Neural progenitor cell (in vitro differentiated cells): ENCODE results near the gene HMGN5. TPM values are rescaled to one million over a fixed set of nuclear protein-coding genes. Genes with fewer than 3 reads are reported as not detected.

Experiments used
- DNase-seq: peaks from one replicate; pipeline ENCODE4 v3.0.0-alpha.2; 2016; ENCODE audit warnings: low spot score
- H2AFZ ChIP-seq: fragments of 200-600 bp; sonication (generic); replicated peaks from 2 replicates; pipeline ENCODE4 v1.6.1; 2016; ENCODE audit warnings: antibody characterized with exemption
- H3F3A ChIP-seq: fragments of 200-600 bp; sonication (generic); 2 replicates; pipeline ENCODE4 v1.6.1; 2016; ENCODE audit warnings: antibody characterized with exemption, low read depth
- H3K27ac ChIP-seq: fragments of 200-600 bp; sonication (generic); 2 replicates; pipeline ENCODE4 v1.5.1; 2016; ENCODE audit warnings: mild to moderate bottlenecking
- H3K27me3 ChIP-seq: fragments of 200-600 bp; sonication (generic); 2 replicates; pipeline ENCODE4 v1.6.1; 2016; ENCODE audit warnings: mild to moderate bottlenecking, moderate library complexity
- H3K36me3 ChIP-seq: fragments of 200-600 bp; sonication (generic); 2 replicates; pipeline ENCODE4 v1.5.1; 2016
- H3K4me1 ChIP-seq: fragments of 200-600 bp; sonication (generic); 2 replicates; pipeline ENCODE4 v1.6.1; 2016; ENCODE audit warnings: mixed run types
- H3K4me2 ChIP-seq: fragments of 200-600 bp; sonication (generic); 2 replicates; pipeline ENCODE4 v1.6.1; 2016
- H3K4me3 ChIP-seq: fragments of 200-600 bp; sonication (generic); 2 replicates; pipeline ENCODE4 v1.5.1; 2016
- H3K79me2 ChIP-seq: fragments of 200-600 bp; sonication (generic); 2 replicates; pipeline ENCODE4 v1.6.1; 2016; ENCODE audit warnings: low read depth
- H3K9ac ChIP-seq: fragments of 200-600 bp; sonication (generic); 2 replicates; pipeline ENCODE4 v1.6.1; 2016
- H3K9me3 ChIP-seq: fragments of 200-600 bp; sonication (generic); 2 replicates; pipeline ENCODE4 v1.5.1; 2016; ENCODE audit warnings: low read depth
- H4K20me1 ChIP-seq: fragments of 200-600 bp; sonication (generic); 2 replicates; pipeline ENCODE4 v1.6.1; 2016; ENCODE audit warnings: low read depth
- H3K27ac Mint-ChIP-seq: 3 replicates; pipeline ENCODE4 v1.8.0; 2021; ENCODE audit warnings: mixed read lengths
- H3K27me3 Mint-ChIP-seq: 2 replicates; pipeline ENCODE4 v1.8.0; 2022; ENCODE audit warnings: low read depth, mild to moderate bottlenecking, inconsistent platforms, moderate library complexity, mixed read lengths; ENCODE audit not compliant: insufficient read depth
- H3K36me3 Mint-ChIP-seq: 3 replicates; pipeline ENCODE4 v1.8.0; 2021; ENCODE audit warnings: mixed read lengths
- H3K4me1 Mint-ChIP-seq: 3 replicates; pipeline ENCODE4 v1.8.0; 2021; ENCODE audit warnings: mixed read lengths
- H3K4me3 Mint-ChIP-seq: 3 replicates; pipeline ENCODE4 v1.8.0; 2021; ENCODE audit warnings: mild to moderate bottlenecking, moderate library complexity, mixed read lengths
- H3K9me3 Mint-ChIP-seq: 3 replicates; pipeline ENCODE4 v1.8.0; 2020; ENCODE audit warnings: mixed read lengths
- CTCF ChIP-seq: fragments of 200-600 bp; sonication (generic); IDR thresholded peaks from 2 replicates; pipeline ENCODE4 v1.5.1; 2017; ENCODE audit warnings: antibody characterized with exemption, mild to moderate bottlenecking
- EZH2 ChIP-seq: fragments of 200-600 bp; sonication (generic); IDR thresholded peaks from 2 replicates; pipeline ENCODE4 v1.6.1; 2017; ENCODE audit warnings: antibody characterized with exemption, mild to moderate bottlenecking, moderate library complexity
- EZH2phosphoT487 ChIP-seq: fragments of 200-600 bp; sonication (generic); IDR thresholded peaks from 2 replicates; pipeline ENCODE4 v1.6.1; 2017; ENCODE audit warnings: antibody characterized with exemption
- total RNA-seq: library from RNA; depleted of rRNA; stranded (reverse); fragments of >200 nt; gene quantifications from 2 replicates; pipeline ENCODE4 v1.2.3, GENCODE V29; 2015; ENCODE audit warnings: low replicate concordance

The HMGN5 gene
- total RNA-seq, 1 donor from 2014 or later, result 2.3 TPM

DNA sequence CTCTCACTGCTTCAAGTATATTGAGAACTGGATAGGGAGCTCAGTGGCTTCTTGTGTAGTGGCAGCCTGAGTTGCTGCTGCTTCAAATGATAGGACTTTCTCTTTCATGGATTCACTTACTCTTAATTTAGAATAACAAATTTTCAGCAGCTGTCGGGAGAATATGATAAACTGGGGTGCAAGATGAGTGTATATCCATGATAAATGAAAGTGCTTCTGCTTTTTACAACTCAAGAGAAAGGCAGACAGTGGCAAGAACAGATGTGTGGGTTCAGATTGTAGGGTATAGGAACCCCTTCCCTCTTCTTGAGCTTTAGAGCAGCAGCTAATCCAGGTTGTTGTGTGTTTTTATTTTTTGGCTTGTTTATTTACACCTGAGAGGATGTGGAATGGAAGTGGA, 1.2 kb upstream of the HMGN5 start:
- Histone ChIP-seq H3K27me3 (no peaks in the 10 kb centered on the region), H3K27ac (no peak overlapping the region), H3F3A (peaks cover 4% of the 10 kb centered on the region), H3K9me3 (peaks cover 7% of the 10 kb centered on the region), H3K4me3 (peak overlapping the region; percentile 63), H3K79me2 (peaks cover 55% of the 10 kb centered on the region), H4K20me1 (no peaks in the 10 kb centered on the region), H3K9ac (no peak overlapping the region), H3K4me2 (peak overlapping the region; percentile 73), H3K36me3 (no peaks in the 10 kb centered on the region), H2AFZ (no peak overlapping the region), H3K4me1 (no peaks in the 10 kb centered on the region)
- H3K27ac Mint-ChIP-seq, result peak overlapping the region; percentile 50
- H3K9me3 Mint-ChIP-seq, result peaks cover 14% of the 10 kb centered on the region
- peaks cover 3% of the 10 kb centered on the region for H3K4me1 Mint-ChIP-seq
- peaks cover 5% of the 10 kb centered on the region for H3K27me3 Mint-ChIP-seq
- TF ChIP-seq CTCF (no peak), EZH2 (no peak), EZH2phosphoT487 (no peak)
- no peak for DNase-seq
- peak overlapping the region; percentile 95 for H3K4me3 Mint-ChIP-seq
- peaks cover 12% of the 10 kb centered on the region for H3K36me3 Mint-ChIP-seq

- H3K4me1 Mint-ChIP-seq, result peaks cover 3% of the 10 kb centered on the region
- H3K4me2 ChIP-seq, result peak overlapping the region; percentile 73
- H3K4me3 ChIP-seq, result peak overlapping the region; percentile 63
- H3K27me3 Mint-ChIP-seq, result peaks cover 5% of the 10 kb centered on the region
- H3K79me2 ChIP-seq, result peaks cover 53% of the 10 kb centered on the region
- H3K9me3 ChIP-seq, result peaks cover 7% of the 10 kb centered on the region
- H3F3A ChIP-seq, result peaks cover 4% of the 10 kb centered on the region
- peak overlapping the region; percentile 77 for H3K27ac ChIP-seq
- no peaks in the 10 kb centered on the region for H3K36me3 ChIP-seq
- H3K4me3 Mint-ChIP-seq, result peak overlapping the region; percentile 95
- H3K27ac Mint-ChIP-seq, result peak overlapping the region; percentile 99
- H4K20me1 ChIP-seq, result no peaks in the 10 kb centered on the region
- no peaks in the 10 kb centered on the region for H3K4me1 ChIP-seq
- peaks cover 9% of the 10 kb centered on the region for H3K36me3 Mint-ChIP-seq
- peak overlapping the region; percentile 69 for H2AFZ ChIP-seq
- no peak for DNase-seq
- H3K9me3 Mint-ChIP-seq, result peaks cover 10% of the 10 kb centered on the region
- TF ChIP-seq EZH2 (no peak), CTCF (no peak), EZH2phosphoT487 (no peak)
- no peaks in the 10 kb centered on the region for H3K27me3 ChIP-seq
- peak overlapping the region; percentile 68 for H3K9ac ChIP-seq
Observed at GRCh38 chrX:81202456-81202819, 725 bp upstream of the HMGN5 start.

DNA sequence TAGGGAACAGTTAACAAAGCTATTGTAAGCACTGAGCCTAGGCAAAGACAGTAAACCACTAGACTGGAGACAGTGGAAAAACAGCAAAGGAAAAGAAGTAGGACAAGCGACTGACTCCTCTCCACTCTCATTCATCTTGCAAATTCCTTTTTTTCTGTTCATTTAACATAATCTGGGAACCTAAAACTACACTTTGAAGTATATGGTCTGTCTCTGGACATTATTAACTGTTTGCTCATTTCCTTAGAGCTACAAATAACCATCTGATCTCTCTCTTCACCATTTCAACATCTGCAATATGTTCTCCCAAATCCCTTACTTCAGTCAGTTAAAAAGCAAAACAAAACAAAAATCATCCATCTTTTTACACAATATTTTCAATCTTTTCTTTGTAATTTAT, 642 bp downstream of the HMGN5 start:
- Mint-ChIP-seq H3K4me3 (peak overlapping the region; percentile 95), H3K4me1 (peaks cover 3% of the 10 kb centered on the region), H3K36me3 (peaks cover 6% of the 10 kb centered on the region), H3K9me3 (peaks cover 12% of the 10 kb centered on the region), H3K27ac (peak overlapping the region; percentile 99), H3K27me3 (peaks cover 5% of the 10 kb centered on the region)
- DNase-seq, result peak; percentile 4
- H3K36me3 ChIP-seq, result no peaks in the 10 kb centered on the region
- peak overlapping the region; percentile 63 for H3K4me3 ChIP-seq
- no peaks in the 10 kb centered on the region for H3K27me3 ChIP-seq
- no peak overlapping the region for H3K9ac ChIP-seq
- H3K9me3 ChIP-seq, result no peaks in the 10 kb centered on the region
- peak overlapping the region; percentile 73 for H3K4me2 ChIP-seq
- peaks cover 39% of the 10 kb centered on the region for H3K79me2 ChIP-seq
- H3K27ac ChIP-seq, result peak overlapping the region; percentile 77
- H3F3A ChIP-seq, result peaks cover 4% of the 10 kb centered on the region
- TF ChIP-seq EZH2phosphoT487 (no peak), CTCF (no peak), EZH2 (no peak)
- H2AFZ ChIP-seq, result peak overlapping the region; percentile 58
- no peaks in the 10 kb centered on the region for H4K20me1 ChIP-seq
- H3K4me1 ChIP-seq, result no peaks in the 10 kb centered on the region
